Measurements from ENCODE around the gene WDR74.

- TF ChIP-seq MAX (CRISPR knock-in tag; IDR thresholded peaks at IDR 0.05) (no peak), ZNF138 (CRISPR knock-in tag; conservative IDR thresholded peaks at IDR 0.05) (no peak), USF2 (CRISPR knock-in tag; IDR thresholded peaks at IDR 0.05) (no peak), ZNF263 (CRISPR knock-in tag; IDR thresholded peaks at IDR 0.05; ENCODE audit: low read depth) (no peak), NR2C2 (CRISPR knock-in tag; IDR thresholded peaks at IDR 0.05) (no peak), CTCF (IDR thresholded peaks at IDR 0.05) (no peak), NR1H2 (CRISPR knock-in tag; IDR thresholded peaks at IDR 0.05) (no peak), CREB1 (CRISPR knock-in tag; IDR thresholded peaks at IDR 0.05) (no peak)
These were observed 33.4 kb downstream of the WDR74 start for GRCh38 chr11:62805961-62806441.

Measured in WTC11 (cell line).